Measurements from ENCODE around the gene FAM234B.

Gene FAM234B

DNA sequence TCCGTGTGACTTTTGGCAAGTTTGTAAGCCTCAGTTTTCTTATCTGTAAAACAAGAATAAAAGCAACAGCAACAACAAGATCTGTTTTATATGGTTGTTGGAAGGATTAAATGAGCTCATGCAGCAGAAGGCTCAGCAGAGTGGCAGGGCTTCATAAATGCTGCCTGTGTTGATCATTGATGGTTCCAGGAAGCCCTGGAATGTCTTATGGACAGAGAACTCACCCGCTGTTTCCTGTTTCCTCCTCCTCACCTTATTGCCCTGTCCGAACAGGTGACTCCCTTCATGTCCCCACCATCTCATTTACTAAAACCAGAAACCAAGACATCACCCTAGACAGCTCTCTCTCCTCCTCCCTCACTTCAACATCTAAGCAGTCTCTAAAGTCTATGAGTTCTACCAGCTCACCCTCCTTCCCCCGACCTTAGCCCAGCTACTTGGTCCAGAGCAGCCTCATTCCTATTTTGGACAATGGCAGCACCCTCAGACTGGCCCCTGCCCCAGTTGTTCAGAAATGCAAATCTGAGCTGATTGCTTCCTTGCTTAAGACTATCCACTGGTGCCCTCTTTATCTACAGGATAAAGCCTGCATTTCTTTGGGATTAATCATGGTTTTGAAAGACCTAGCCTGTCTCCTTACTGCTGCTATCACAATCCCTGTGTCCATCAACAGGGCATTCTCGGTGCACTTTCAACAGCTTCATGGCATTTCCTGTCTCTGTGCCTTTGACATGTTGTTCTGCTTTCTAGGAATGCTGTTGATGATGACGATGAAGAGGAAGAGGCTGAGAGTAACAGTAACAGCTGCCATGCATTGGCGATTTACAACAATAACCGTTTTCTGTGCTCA lies 80.7 kb downstream of the FAM234B start:
- no peak for DNase-seq

DNA sequence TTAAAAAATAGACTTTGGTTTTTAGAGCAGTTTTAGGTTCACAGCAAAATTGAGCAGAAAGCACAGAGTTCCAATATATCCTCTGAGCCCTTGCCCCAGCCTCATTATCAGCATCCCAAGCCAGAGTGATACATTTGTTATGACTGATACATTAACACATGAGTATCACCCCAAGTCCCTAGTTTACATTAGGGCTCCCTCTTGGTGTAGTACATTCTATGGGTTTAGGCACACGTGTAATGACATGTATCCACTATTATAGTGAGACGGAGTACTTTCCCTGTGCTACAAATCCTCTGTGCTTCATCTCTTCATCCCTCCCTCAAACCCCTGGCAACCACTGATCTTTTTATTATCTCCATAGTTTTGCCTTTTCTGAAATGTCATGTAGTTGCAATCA lies 81.8 kb downstream of the FAM234B start:
- DNase-seq: no peak

DNA sequence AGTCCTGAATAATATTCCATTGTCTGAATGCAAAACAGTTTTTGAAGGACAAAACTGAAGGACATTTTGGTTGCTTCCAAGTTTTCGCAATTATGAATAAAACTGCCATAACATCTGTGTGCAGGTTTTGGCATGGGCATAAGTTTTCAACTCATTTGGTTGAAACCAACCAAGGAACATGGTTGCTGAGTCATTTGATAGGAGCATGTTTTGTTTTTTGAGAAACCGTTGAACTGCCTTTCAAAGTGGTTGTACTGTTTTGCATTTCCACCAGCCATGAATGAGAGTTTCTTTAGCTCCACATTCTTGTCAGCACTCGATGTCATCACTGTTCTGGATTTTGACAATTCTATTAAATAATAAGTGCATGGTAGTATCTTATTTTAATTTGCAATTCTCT lies 82.3 kb downstream of the FAM234B start:
- peak; percentile 32 for DNase-seq

DNA sequence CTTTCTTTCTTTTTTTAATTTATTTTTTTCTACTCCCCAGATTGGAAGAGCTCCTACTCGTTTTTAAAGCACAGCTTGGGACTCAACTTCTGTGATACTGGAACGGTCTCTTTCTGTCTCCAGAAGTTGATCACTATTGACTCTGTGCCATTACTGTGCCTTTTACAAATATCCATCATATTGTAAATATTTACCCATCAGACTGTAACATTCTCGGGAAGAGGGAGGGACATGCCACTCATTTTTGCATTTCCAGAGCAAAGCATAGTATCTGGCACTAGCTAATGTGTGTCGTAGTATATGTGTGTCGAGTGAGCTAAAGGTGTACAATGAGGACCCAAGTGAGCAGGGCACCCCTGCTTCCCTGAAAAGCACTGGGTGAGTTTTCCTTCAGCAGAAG lies 83.3 kb downstream of the FAM234B start:
- DNase-seq: no peak

DNA sequence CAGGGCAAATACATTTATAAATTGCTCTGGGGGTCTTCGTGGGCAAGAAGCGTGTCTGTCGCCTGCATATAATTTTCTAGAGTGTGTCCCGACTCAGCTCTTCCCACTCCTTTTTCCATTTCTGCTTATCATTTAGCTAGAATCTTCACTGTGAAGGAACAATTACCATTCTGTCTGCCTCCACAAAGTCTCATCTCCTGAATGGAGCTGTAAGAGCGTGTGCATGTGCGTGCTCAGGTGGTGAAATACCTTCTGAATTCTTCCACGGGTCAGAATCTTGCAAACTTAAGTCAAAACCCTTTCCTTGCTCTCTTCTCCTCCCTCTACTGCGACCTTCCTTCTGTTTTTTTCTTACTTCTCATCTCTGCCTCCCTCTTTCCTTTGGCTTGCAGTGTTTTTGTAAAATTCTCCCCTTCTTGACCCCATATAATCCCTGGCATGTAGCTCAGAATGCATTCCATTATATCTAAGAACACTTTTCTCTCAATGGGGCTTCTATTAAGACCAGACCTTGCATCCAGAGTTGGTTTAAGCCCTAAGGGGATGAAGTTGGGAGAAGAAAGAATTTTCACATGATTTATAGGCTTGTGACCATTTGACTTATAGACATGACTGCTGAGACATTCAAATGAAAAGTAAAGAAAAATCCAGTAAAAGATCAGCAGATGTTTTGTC lies 84.2 kb downstream of the FAM234B start:
- DNase-seq: no peak

DNA sequence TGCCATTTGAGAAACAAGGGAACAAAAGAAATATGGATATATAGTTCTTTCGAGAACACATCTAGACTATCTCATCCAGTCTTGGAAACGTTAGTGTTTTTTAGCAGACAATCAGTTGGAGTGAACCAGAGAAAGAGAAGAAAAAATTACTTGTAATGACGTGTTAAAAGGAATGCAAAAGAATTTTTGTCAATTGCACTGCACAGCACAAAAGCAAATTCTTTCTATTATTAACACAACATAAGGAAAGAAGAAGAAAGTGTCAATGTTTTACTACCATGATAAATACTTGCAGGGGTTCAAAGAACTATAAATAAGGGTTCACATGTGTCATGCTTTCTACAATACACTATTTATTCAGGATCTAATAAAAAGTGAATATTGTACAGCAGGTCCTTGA lies 86.8 kb downstream of the FAM234B start:
- no peak for DNase-seq

Measured in activated CD4-positive, alpha-beta T cell treated with anti-CD3 and anti-CD28 coated beads, Interleukin-10, Interleukin-2, amounts not matched to agents 100 ng/mL and 50 ng/mL, durations not matched to agents 16 hours and 8 hours (primary cell).